Uterine smooth muscle cell (primary cell): ENCODE measurements around the gene MT1X. TPM values are rescaled to one million over a fixed set of nuclear protein-coding genes. Genes with fewer than 3 reads are reported as not detected.

Experiments
- total RNA-seq: library from RNA; depleted of rRNA; stranded (reverse); fragments of >200 nt; gene quantifications from 2 replicates; pipeline ENCODE4 v1.2.3, GENCODE V29; 2014

The MT1X gene
- 12.6 and 16.9 TPM in 2 replicates for total RNA-seq

DNA sequence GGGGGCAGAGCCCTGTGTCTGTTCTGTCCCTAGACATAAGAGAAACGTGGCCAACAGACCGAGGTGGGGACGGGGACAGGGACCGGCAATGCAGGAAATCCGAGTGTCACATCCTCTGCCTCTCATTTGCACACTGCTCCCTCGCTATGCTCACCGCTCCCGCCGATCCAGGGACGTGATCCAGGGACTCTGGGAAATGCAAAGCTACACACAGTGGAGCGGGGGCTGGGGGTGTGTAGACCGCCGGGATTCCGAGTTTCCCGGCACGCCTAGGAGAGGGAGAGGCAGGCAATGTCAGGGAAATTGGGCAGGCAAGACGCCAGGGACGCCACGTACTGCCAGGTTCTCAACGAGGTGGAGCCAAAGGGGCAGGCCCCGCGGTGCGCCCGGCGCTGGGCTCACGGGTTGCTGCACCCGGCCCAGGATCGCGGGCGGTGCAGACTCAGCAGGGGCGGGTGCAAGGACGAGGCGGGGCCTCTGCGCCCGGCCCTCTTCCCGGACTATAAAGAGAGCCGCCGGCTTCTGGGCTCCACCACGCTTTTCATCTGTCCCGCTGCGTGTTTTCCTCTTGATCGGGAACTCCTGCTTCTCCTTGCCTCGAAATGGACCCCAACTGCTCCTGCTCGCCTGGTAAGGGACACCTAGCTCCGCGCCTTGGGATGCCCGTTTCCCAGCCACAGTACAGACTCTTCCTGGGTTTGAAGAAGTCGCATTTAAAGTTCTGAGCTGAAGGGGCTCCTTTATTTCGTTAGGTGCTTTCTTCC, at the start of gene MT1X:
MT1X (plus strand) TSS at position 532 of the 764 bp plus-strand sequence; CDS start at position 603, 71 bp downstream.

DNA sequence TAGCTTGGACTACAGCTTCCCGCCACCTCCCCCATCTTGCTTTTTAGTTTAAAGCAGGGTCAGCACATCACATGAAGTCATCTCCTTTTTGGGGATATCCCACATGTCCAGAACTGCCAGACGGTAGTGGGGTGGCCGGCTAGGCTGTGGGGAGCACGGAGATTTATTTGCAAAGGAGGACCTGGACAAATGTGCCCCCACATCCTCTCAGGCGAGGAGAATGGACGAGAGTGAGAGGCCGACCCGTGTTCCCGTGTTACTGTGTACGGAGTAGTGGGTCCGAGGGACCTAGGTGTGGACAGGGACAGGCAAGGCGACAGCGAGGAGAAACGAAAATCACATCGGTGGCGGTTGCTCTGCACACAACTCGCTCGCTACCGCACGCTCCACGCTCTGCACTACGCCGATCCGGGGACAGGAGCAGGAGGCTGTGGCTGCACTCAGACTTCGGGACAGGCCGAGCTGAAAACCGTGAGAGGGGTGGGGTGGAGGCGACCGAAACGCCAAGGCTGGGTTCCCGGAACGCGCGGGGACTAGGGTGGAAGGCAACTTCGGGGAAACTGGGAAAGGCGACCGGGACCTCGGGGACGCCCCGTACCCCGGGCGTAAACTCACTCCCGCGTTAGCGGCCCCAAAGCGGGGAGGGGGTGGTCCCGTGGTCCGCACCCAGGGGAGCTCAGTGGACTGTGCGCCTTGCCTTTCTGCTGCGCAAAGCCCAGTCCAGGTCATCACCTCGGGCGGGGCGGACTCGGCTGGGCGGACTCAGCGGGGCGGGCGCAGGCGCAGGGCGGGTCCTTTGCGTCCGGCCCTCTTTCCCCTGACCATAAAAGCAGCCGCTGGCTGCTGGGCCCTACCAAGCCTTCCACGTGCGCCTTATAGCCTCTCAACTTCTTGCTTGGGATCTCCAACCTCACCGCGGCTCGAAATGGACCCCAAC, 44.2 kb upstream of the MT1X start, which contains the start of gene MT1A:
MT1A (plus strand) TSS at position 853 of the 937 bp plus-strand sequence; CDS start at position 926, 73 bp downstream.

DNA sequence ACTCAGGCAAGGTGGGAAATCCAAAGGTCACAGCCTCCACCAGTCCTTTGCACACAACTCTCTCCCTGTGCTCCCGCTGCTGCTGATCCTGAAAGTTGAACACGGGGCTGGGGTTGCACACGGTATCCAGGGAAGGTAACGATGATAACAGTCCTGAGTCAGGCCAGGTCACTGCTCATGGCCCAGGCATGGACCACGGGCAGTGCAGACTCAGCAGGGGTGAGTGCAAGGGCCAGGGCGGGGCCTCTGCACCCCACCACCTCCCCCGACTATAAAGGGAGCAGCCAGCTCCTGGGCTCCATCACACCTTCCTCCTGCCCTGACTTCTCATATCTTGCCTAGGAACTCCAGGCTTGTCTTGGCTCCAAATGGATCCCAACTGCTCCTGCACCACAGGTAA, 30.7 kb upstream of the MT1X start, which contains the start of gene MT1B:
MT1B (plus strand) TSS at position 301 of the 400 bp plus-strand sequence; CDS start at position 369, 68 bp downstream.

GRCh38 chr16:56657555-56658326, 24.5 kb upstream of the MT1X start, which contains the start of gene MT1F:
MT1F (plus strand) TSS chr16:56657959; CDS start chr16:56658059, 100 bp downstream.

DNA sequence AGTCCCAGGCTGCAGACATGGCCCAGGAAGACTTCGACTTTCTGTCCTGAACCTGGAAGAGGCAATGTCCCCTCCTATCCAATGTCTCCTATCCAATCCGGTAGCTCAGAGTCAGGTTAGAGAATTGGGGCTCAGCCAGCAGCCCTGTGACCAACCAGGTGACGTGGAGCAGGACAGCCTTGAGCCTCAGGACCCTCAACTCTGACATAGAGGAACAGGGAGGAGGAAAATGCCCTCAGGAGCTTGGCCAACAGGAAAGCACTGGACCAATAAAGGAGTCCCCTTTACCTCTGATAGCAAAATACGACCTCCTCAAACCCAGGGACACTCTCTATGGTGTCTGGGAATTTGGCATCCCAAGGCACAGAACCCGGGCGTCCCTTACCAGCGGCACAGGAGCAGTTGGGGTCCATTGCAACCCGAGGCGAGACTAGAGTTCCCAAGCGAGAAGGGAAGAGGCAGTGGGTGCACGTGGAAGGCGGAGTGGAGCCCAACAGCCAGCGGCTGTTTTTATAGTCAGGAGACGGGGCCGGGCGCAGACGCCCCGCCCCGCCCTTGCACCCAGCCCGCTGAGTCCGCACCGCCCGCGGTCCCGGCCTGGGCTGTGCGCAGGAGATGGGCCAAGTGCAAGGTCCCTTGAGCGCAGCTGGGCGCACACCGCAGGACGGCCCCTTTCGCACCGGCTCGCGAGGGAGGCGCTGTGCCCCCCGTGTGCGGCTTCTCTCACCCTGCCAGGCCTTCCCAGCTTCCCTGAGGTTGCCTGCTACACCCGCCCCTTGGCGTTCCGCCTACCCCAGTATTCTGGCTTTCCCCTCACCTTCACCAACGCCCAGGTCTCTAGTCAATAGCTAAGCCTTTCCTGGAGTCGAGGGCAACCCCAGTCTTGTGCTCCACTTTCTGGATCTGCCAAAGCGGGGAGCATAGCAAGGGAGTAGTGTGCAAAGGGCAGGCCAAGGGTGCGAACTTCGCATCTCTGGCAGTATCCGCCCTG, 14.4 kb upstream of the MT1X start, which contains the start of gene MT1G:
MT1G (minus strand) TSS at position 485 of the 991 bp plus-strand sequence; CDS start at position 413, 72 bp downstream.

DNA sequence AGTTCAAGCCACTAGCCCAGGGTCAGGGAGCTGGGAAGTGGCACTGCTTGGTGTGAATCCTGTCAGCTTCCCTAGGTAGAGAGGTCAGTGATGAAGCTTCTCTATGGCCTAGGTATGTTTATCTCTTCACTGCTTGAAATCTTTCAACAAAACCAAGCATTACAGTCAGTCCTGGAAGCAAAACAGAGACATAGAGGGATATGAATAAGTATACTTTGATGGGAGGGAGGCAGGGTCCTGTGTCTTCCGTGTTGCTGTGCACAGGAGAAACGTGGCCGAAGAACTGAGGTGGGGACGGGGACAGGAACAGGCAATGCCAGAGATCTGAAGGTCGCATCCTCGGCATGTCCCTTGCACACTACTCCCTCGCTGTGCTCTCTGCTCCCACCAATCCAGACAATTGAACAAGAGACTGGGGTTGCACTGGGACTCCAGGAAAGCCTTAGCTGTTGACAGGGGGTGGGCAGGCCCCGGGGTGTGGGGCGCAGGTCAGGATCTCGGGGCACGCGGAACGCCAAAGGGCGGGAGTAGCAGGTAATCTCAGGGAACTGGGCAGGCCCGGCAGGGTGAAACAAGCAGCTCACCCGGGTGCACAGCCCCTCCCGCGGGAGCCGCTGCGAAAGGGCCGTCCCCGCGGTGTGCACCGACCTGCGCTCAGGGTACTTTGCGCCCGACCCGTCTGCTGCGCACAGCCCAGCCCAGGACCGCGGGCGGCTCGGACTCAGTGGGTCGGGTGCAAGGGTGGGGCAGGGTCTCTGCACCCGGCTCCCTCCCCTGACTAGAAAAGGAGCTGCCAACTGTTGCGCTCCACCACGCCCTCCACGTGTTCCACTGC, 13.0 kb upstream of the MT1X start, which contains the start of gene MT1H:
MT1H (plus strand) TSS at position 810 of the 835 bp plus-strand sequence. CDS start 71 bp downstream, outside the sequence.

GRCh38 chr16:56729735-56730662, 47.7 kb downstream of the MT1X start, which contains the start of gene NUP93:
NUP93 (plus strand) TSS chr16:56730129; CDS start chr16:56748248, 18,119 bp downstream.

Other genes with a start within 250 kb of the MT1X start
- gene NUDT21, start 231.1 kb upstream of the MT1X start, total RNA-seq = 102 and 149 TPM in 2 replicates
- 73.1 and 95.2 TPM in 2 replicates for gene OGFOD1, start 230.9 kb upstream of the MT1X start, total RNA-seq
- 68.5 and 80.6 TPM in 2 replicates for gene BBS2, start 162.4 kb upstream of the MT1X start, total RNA-seq
- gene MT4, start 117.4 kb upstream of the MT1X start, total RNA-seq = not detected in 2 replicates
- 0.44 TPM in 1 of 2 replicates, not detected in the other for gene MT3, start 92.9 kb upstream of the MT1X start, total RNA-seq
- 173 and 194 TPM in 2 replicates for gene MT2A, start 73.9 kb upstream of the MT1X start, total RNA-seq
- 109 and 132 TPM in 2 replicates for gene MT1E, start 56.7 kb upstream of the MT1X start, total RNA-seq
- 0.50 and 1.8 TPM in 2 replicates for gene MT1M, start 49.8 kb upstream of the MT1X start, total RNA-seq
- 3.9 and 7.7 TPM in 2 replicates for gene MT1A, start 43.8 kb upstream of the MT1X start, total RNA-seq
- not detected in 2 replicates for gene MT1B, start 30.6 kb upstream of the MT1X start, total RNA-seq
- 0.22 TPM in 1 of 2 replicates, not detected in the other for gene MT1F, start 24.5 kb upstream of the MT1X start, total RNA-seq
- 0.55 TPM in 1 of 2 replicates, not detected in the other for gene MT1G, start 14.4 kb upstream of the MT1X start, total RNA-seq
- gene MT1H, start 12.7 kb upstream of the MT1X start, total RNA-seq = not detected in 2 replicates
- 50.7 and 106 TPM in 2 replicates for gene NUP93, start 47.7 kb downstream of the MT1X start, total RNA-seq
- gene SLC12A3, start 182.7 kb downstream of the MT1X start, total RNA-seq = under 0.01 TPM in 1 of 2 replicates, not detected in the other
- gene HERPUD1, start 249.7 kb downstream of the MT1X start, total RNA-seq = 113 and 367 TPM in 2 replicates